ENCODE results near the gene LAMA3. TPM values are rescaled to one million over a fixed set of nuclear protein-coding genes. Genes with fewer than 3 reads are reported as not detected.

LAMA3 gene
- total RNA-seq, 2 donors from 2014 or later: 0.58 to 1.3 TPM

- H3K27me3 Mint-ChIP-seq (ENCODE audit: insufficient read depth): peaks cover 32% of the 10 kb centered on the region
- no peak overlapping the region for H3K4me3 Mint-ChIP-seq
- no peaks in the 10 kb centered on the region for H3K36me3 Mint-ChIP-seq (ENCODE audit: low read depth)
- no peak overlapping the region for H3K27ac Mint-ChIP-seq
- H3K27me3 ChIP-seq (ENCODE audit: control insufficient read depth, insufficient read depth, low read length, poor library complexity, severe bottlenecking): peaks cover 27% of the 10 kb centered on the region
- H3K9ac ChIP-seq (ENCODE audit: extremely low read depth, low read length, poor library complexity, severe bottlenecking): no peak overlapping the region
- no peak for DNase-seq
- TF ChIP-seq, protein P1, sequence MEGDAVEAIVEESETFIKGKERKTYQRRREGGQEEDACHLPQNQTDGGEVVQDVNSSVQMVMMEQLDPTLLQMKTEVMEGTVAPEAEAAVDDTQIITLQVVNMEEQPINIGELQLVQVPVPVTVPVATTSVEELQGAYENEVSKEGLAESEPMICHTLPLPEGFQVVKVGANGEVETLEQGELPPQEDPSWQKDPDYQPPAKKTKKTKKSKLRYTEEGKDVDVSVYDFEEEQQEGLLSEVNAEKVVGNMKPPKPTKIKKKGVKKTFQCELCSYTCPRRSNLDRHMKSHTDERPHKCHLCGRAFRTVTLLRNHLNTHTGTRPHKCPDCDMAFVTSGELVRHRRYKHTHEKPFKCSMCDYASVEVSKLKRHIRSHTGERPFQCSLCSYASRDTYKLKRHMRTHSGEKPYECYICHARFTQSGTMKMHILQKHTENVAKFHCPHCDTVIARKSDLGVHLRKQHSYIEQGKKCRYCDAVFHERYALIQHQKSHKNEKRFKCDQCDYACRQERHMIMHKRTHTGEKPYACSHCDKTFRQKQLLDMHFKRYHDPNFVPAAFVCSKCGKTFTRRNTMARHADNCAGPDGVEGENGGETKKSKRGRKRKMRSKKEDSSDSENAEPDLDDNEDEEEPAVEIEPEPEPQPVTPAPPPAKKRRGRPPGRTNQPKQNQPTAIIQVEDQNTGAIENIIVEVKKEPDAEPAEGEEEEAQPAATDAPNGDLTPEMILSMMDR (conservative IDR thresholded peaks at IDR 0.05): no peak
- 77 to 78% methylated on average over 6 of the region's 6 CpGs for WGBS, 2 experiments (ENCODE audit: insufficient coverage in 1 of 2, insufficient read length in 1 of 2)
- H3K9me3 ChIP-seq (ENCODE audit: control insufficient read depth, low read length): no peaks in the 10 kb centered on the region
- H3K27ac ChIP-seq (ENCODE audit: low read depth, low read length): no peak overlapping the region
- peaks cover 10% of the 10 kb centered on the region for H3K4me1 Mint-ChIP-seq
- no peaks in the 10 kb centered on the region for H3K36me3 ChIP-seq (ENCODE audit: control insufficient read depth, insufficient read depth, low read length)
- peaks cover 6% of the 10 kb centered on the region for H3K4me1 ChIP-seq (ENCODE audit: control insufficient read depth, insufficient read depth, low read length)
- H3K9me3 Mint-ChIP-seq: no peaks in the 10 kb centered on the region
- H3K4me3 ChIP-seq (ENCODE audit: low read length): no peak overlapping the region
These were observed 24.6 kb upstream of the LAMA3 start for GRCh38 chr18:23664674-23665073.

DNA sequence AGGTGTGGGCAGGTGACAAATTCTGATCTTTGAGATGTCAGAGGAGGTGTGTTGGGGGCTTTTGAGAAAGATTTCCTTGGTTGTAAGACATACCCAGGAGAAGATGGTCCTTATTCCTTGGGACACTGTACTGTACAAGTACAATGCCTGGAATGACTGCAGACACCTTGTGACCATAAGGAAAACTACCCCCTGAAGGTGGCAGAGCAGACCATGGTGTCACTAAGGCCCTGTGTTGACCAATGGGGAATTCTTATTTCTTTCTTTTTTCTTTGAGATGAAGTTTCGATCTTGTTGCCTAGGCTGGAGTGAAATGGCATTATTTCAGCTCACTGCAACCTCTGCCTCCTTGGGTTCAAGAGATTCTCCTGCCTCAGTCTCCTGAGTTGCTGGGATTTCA is 22.1 kb upstream of the LAMA3 start:
- peaks cover 8% of the 10 kb centered on the region for H3K4me1 Mint-ChIP-seq
- no peak overlapping the region for H3K27ac Mint-ChIP-seq
- Histone ChIP-seq H3K4me1 (ENCODE audit: control insufficient read depth, insufficient read depth, low read length) (peaks cover 6% of the 10 kb centered on the region), H3K4me3 (ENCODE audit: low read length) (no peak overlapping the region), H3K36me3 (ENCODE audit: control insufficient read depth, insufficient read depth, low read length) (no peaks in the 10 kb centered on the region), H3K27me3 (ENCODE audit: control insufficient read depth, insufficient read depth, low read length, poor library complexity, severe bottlenecking) (peaks cover 10% of the 10 kb centered on the region), H3K27ac (ENCODE audit: low read depth, low read length) (no peak overlapping the region), H3K9ac (ENCODE audit: extremely low read depth, low read length, poor library complexity, severe bottlenecking) (no peak overlapping the region), H3K9me3 (ENCODE audit: control insufficient read depth, low read length) (no peaks in the 10 kb centered on the region)
- no peaks in the 10 kb centered on the region for H3K9me3 Mint-ChIP-seq
- DNase-seq: no peak
- H3K27me3 Mint-ChIP-seq (ENCODE audit: insufficient read depth): peaks cover 19% of the 10 kb centered on the region
- WGBS, 2 experiments (ENCODE audit: insufficient coverage in 1 of 2, insufficient read length in 1 of 2): 67 to 100% methylated on average over 1 of the region's 1 CpG
- H3K4me3 Mint-ChIP-seq: no peak overlapping the region
- TF ChIP-seq, protein P1 (conservative IDR thresholded peaks at IDR 0.05): peak; percentile 29
- no peaks in the 10 kb centered on the region for H3K36me3 Mint-ChIP-seq (ENCODE audit: low read depth)

- Mint-ChIP-seq H3K4me3 (no peak overlapping the region), H3K27ac (no peak overlapping the region), H3K36me3 (ENCODE audit: low read depth) (no peaks in the 10 kb centered on the region), H3K27me3 (ENCODE audit: insufficient read depth) (peaks cover 9% of the 10 kb centered on the region), H3K9me3 (no peaks in the 10 kb centered on the region), H3K4me1 (peaks cover 6% of the 10 kb centered on the region)
- TF ChIP-seq, protein P1 (conservative IDR thresholded peaks at IDR 0.05): no peak
- Histone ChIP-seq H3K9me3 (ENCODE audit: control insufficient read depth, low read length) (no peaks in the 10 kb centered on the region), H3K4me1 (ENCODE audit: control insufficient read depth, insufficient read depth, low read length) (peaks cover 6% of the 10 kb centered on the region), H3K4me3 (ENCODE audit: low read length) (no peak overlapping the region), H3K9ac (ENCODE audit: extremely low read depth, low read length, poor library complexity, severe bottlenecking) (no peak overlapping the region), H3K36me3 (ENCODE audit: control insufficient read depth, insufficient read depth, low read length) (no peaks in the 10 kb centered on the region), H3K27ac (ENCODE audit: low read depth, low read length) (no peak overlapping the region), H3K27me3 (ENCODE audit: control insufficient read depth, insufficient read depth, low read length, poor library complexity, severe bottlenecking) (no peaks in the 10 kb centered on the region)
- 22 to 46% methylated on average over 4 of the region's 4 CpGs for WGBS, 2 experiments (ENCODE audit: insufficient coverage in 1 of 2, insufficient read length in 1 of 2)
- peak; percentile 76 for DNase-seq
These were observed 20.5 kb upstream of the LAMA3 start for GRCh38 chr18:23668731-23669130.

All from endodermal cell (in vitro differentiated cells).